Measurements from ENCODE around the gene CNTNAP2.

The CNTNAP2 gene

GRCh38 chr7:148230883-148231282, 2114.3 kb downstream of the CNTNAP2 start:
- H3K4me2 ChIP-seq (ENCODE audit: insufficient read depth, low read length): no peak overlapping the region
- H3K4me1 ChIP-seq (ENCODE audit: insufficient read depth, low read length): no peaks in the 10 kb centered on the region
- no peak for TF ChIP-seq CTCF (IDR thresholded peaks at IDR 0.05; ENCODE audit: borderline replicate concordance, extremely low read depth, low read length, poor library complexity, severe bottlenecking)
- TF ChIP-seq EZH2 (IDR thresholded peaks at IDR 0.05; ENCODE audit: borderline replicate concordance, low read depth, low read length, severe bottlenecking): no peak
- H3K79me2 ChIP-seq (ENCODE audit: insufficient read depth, low read length): no peaks in the 10 kb centered on the region
- H3K36me3 ChIP-seq (ENCODE audit: insufficient read depth, low read length): no peaks in the 10 kb centered on the region
- no peak overlapping the region for H3K9ac ChIP-seq (ENCODE audit: low read depth, low read length)
- H3K27me3 ChIP-seq (ENCODE audit: insufficient read depth, low read length, poor library complexity): no peaks in the 10 kb centered on the region
- H4K20me1 ChIP-seq (ENCODE audit: insufficient read depth, low read length): no peaks in the 10 kb centered on the region
- no peak overlapping the region for H3K4me3 ChIP-seq (ENCODE audit: low read depth in 1 of 2, low read length in 2 of 2)
- no peak for DNase-seq
- no peak overlapping the region for H3K27ac ChIP-seq (ENCODE audit: low read length)
- H2AFZ ChIP-seq (ENCODE audit: low read depth, low read length): no peak overlapping the region
- H3K9me3 ChIP-seq (ENCODE audit: insufficient read depth, low read length, severe bottlenecking): no peaks in the 10 kb centered on the region
- ATAC-seq (ENCODE audit: insufficient read depth, low read depth): no peak

GRCh38 chr7:148232784-148233183, 2116.2 kb downstream of the CNTNAP2 start:
- no peak for DNase-seq
- no peak overlapping the region for H2AFZ ChIP-seq (ENCODE audit: low read depth, low read length)
- TF ChIP-seq CTCF (IDR thresholded peaks at IDR 0.05; ENCODE audit: borderline replicate concordance, extremely low read depth, low read length, poor library complexity, severe bottlenecking) (no peak), EZH2 (IDR thresholded peaks at IDR 0.05; ENCODE audit: borderline replicate concordance, low read depth, low read length, severe bottlenecking) (no peak)
- H3K4me2 ChIP-seq (ENCODE audit: insufficient read depth, low read length): no peak overlapping the region
- H3K79me2 ChIP-seq (ENCODE audit: insufficient read depth, low read length): no peaks in the 10 kb centered on the region
- H3K27ac ChIP-seq (ENCODE audit: low read length): no peak overlapping the region
- H4K20me1 ChIP-seq (ENCODE audit: insufficient read depth, low read length): no peaks in the 10 kb centered on the region
- no peak for ATAC-seq (ENCODE audit: insufficient read depth, low read depth)
- no peaks in the 10 kb centered on the region for H3K36me3 ChIP-seq (ENCODE audit: insufficient read depth, low read length)
- H3K27me3 ChIP-seq (ENCODE audit: insufficient read depth, low read length, poor library complexity): no peaks in the 10 kb centered on the region
- no peak overlapping the region for H3K9ac ChIP-seq (ENCODE audit: low read depth, low read length)
- H3K4me3 ChIP-seq (ENCODE audit: low read depth in 1 of 2, low read length in 2 of 2): no peak overlapping the region
- H3K4me1 ChIP-seq (ENCODE audit: insufficient read depth, low read length): no peaks in the 10 kb centered on the region
- H3K9me3 ChIP-seq (ENCODE audit: insufficient read depth, low read length, severe bottlenecking): no peaks in the 10 kb centered on the region

- no peaks in the 10 kb centered on the region for H4K20me1 ChIP-seq (ENCODE audit: insufficient read depth, low read length)
- H3K27ac ChIP-seq (ENCODE audit: low read length): no peak overlapping the region
- no peak for ATAC-seq (ENCODE audit: insufficient read depth, low read depth)
- no peak overlapping the region for H3K9ac ChIP-seq (ENCODE audit: low read depth, low read length)
- TF ChIP-seq CTCF (IDR thresholded peaks at IDR 0.05; ENCODE audit: borderline replicate concordance, extremely low read depth, low read length, poor library complexity, severe bottlenecking): no peak
- H3K36me3 ChIP-seq (ENCODE audit: insufficient read depth, low read length): no peaks in the 10 kb centered on the region
- no peak for DNase-seq
- no peaks in the 10 kb centered on the region for H3K79me2 ChIP-seq (ENCODE audit: insufficient read depth, low read length)
- H2AFZ ChIP-seq (ENCODE audit: low read depth, low read length): no peak overlapping the region
- H3K9me3 ChIP-seq (ENCODE audit: insufficient read depth, low read length, severe bottlenecking): no peaks in the 10 kb centered on the region
- no peaks in the 10 kb centered on the region for H3K4me1 ChIP-seq (ENCODE audit: insufficient read depth, low read length)
- no peaks in the 10 kb centered on the region for H3K27me3 ChIP-seq (ENCODE audit: insufficient read depth, low read length, poor library complexity)
- no peak overlapping the region for H3K4me3 ChIP-seq (ENCODE audit: low read depth in 1 of 2, low read length in 2 of 2)
- no peak overlapping the region for H3K4me2 ChIP-seq (ENCODE audit: insufficient read depth, low read length)
Measured at GRCh38 chr7:148234715-148235114, 2118.1 kb downstream of the CNTNAP2 start.

- Histone ChIP-seq H3K27me3 (ENCODE audit: insufficient read depth, low read length, poor library complexity) (no peaks in the 10 kb centered on the region), H3K4me1 (ENCODE audit: insufficient read depth, low read length) (no peaks in the 10 kb centered on the region), H2AFZ (ENCODE audit: low read depth, low read length) (no peak overlapping the region), H3K79me2 (ENCODE audit: insufficient read depth, low read length) (no peaks in the 10 kb centered on the region), H4K20me1 (ENCODE audit: insufficient read depth, low read length) (no peaks in the 10 kb centered on the region), H3K4me3 (ENCODE audit: low read depth in 1 of 2, low read length in 2 of 2) (no peak overlapping the region), H3K4me2 (ENCODE audit: insufficient read depth, low read length) (no peak overlapping the region), H3K27ac (ENCODE audit: low read length) (no peak overlapping the region), H3K9me3 (ENCODE audit: insufficient read depth, low read length, severe bottlenecking) (no peaks in the 10 kb centered on the region), H3K36me3 (ENCODE audit: insufficient read depth, low read length) (no peaks in the 10 kb centered on the region), H3K9ac (ENCODE audit: low read depth, low read length) (no peak overlapping the region)
- ATAC-seq (ENCODE audit: insufficient read depth, low read depth) (no peak), DNase-seq (no peak)
- TF ChIP-seq EZH2 (IDR thresholded peaks at IDR 0.05; ENCODE audit: borderline replicate concordance, low read depth, low read length, severe bottlenecking): no peak
- no peak for TF ChIP-seq CTCF (IDR thresholded peaks at IDR 0.05; ENCODE audit: borderline replicate concordance, extremely low read depth, low read length, poor library complexity, severe bottlenecking)
Measured at GRCh38 chr7:148238761-148239325, 2122.2 kb downstream of the CNTNAP2 start.
